Activated naive CD8-positive, alpha-beta T cell treated with anti-CD3 and anti-CD28 coated beads, Interleukin-2, amount 10 ng/mL, durations not matched to agents 7 days and 5 days (primary cell): ENCODE data around the gene DUT. TPM values are rescaled to one million over a fixed set of nuclear protein-coding genes. Genes with fewer than 3 reads are reported as not detected.
"Not testable (repeated sequence)": the region's sequence is repeated elsewhere in the genome, so short reads cannot be mapped to it uniquely, and the experiment has no call there.

Experiments used
- ATAC-seq: fragments of 150-1000 bp; cut with Tn5 transposase; one replicate; pipeline ENCODE4 v1.10.0; 2021; ENCODE audit warnings: low read depth, moderate library complexity
- POLR2A ChIA-PET: fragments of 350-600 bp; sonication (Branson Sonifier 250); formaldehyde crosslinking; loops from one replicate; lab custom pipeline; 2021; ENCODE audit warnings: antibody characterized with exemption; lab: Charles Lee
- DNase-seq: peaks from one replicate; pipeline ENCODE4 v3.0.0; 2021
- H3K27ac Mint-ChIP-seq: one replicate; pipeline ENCODE4 v1.8.0; 2022; ENCODE audit warnings: mild to moderate bottlenecking, mixed read lengths
- H3K27me3 Mint-ChIP-seq: one replicate; pipeline ENCODE4 v1.8.0; 2022; ENCODE audit warnings: mild to moderate bottlenecking, moderate library complexity, mixed read lengths
- H3K36me3 Mint-ChIP-seq: one replicate; pipeline ENCODE4 v1.8.0; 2021; ENCODE audit warnings: mild to moderate bottlenecking, mixed read lengths
- H3K4me1 Mint-ChIP-seq: one replicate; pipeline ENCODE4 v1.8.0; 2021; ENCODE audit warnings: mixed read lengths
- H3K4me3 Mint-ChIP-seq: one replicate; pipeline ENCODE4 v1.8.0; 2022; ENCODE audit warnings: mild to moderate bottlenecking, moderate library complexity, mixed read lengths
- H3K9me3 Mint-ChIP-seq: one replicate; pipeline ENCODE4 v1.8.0; 2021; ENCODE audit warnings: mixed read lengths
- total RNA-seq, 2 experiments: library from RNA; stranded (reverse); gene quantifications; one replicate each; pipeline ENCODE4 v1.2.3, GENCODE V29; 2021

DUT gene
- total RNA-seq, 2 experiments from 2014 or later: 255 to 262 TPM

- DNase-seq: no peak
- Mint-ChIP-seq H3K27ac (no peak overlapping the region), H3K4me1 (no peaks in the 10 kb centered on the region), H3K4me3 (no peak overlapping the region), H3K36me3 (no peaks in the 10 kb centered on the region), H3K9me3 (no peaks in the 10 kb centered on the region), H3K27me3 (no peaks in the 10 kb centered on the region)
- POLR2A ChIA-PET: interaction anchor here (0.7 kb wide), 1 partner anchor 34 kb away, joined by 3 read pairs; no protein-coding TSS in a partner anchor
- ATAC-seq: no peak
Observed at GRCh38 chr15:48309740-48310139, 21.5 kb upstream of the DUT start.

- POLR2A ChIA-PET: no interaction called here
Observed at GRCh38 chr15:48313216-48313615, 18.0 kb upstream of the DUT start.

GRCh38 chr15:48315041-48315440, 16.2 kb upstream of the DUT start:
- no peaks in the 10 kb centered on the region for H3K27me3 Mint-ChIP-seq
- H3K4me3 Mint-ChIP-seq: no peak overlapping the region
- no peaks in the 10 kb centered on the region for H3K4me1 Mint-ChIP-seq
- H3K36me3 Mint-ChIP-seq: no peaks in the 10 kb centered on the region
- H3K9me3 Mint-ChIP-seq: no peaks in the 10 kb centered on the region
- no peak for ATAC-seq
- DNase-seq: no peak
- no peak overlapping the region for H3K27ac Mint-ChIP-seq
- POLR2A ChIA-PET: no interaction called here

More at GRCh38 chr15:48313216-48313615, 18.0 kb upstream of the DUT start:
- Mint-ChIP-seq H3K4me3 (no peak overlapping the region), H3K27ac (no peak overlapping the region), H3K27me3 (no peaks in the 10 kb centered on the region), H3K36me3 (no peaks in the 10 kb centered on the region), H3K9me3 (no peaks in the 10 kb centered on the region), H3K4me1 (no peaks in the 10 kb centered on the region)
- ATAC-seq (no peak), DNase-seq (no peak)

GRCh38 chr15:48317221-48317620, 14.0 kb upstream of the DUT start:
- ATAC-seq (no peak), DNase-seq (no peak)
- POLR2A ChIA-PET: no interaction called here
- no peak overlapping the region for H3K4me3 Mint-ChIP-seq
- peaks cover 4% of the 10 kb centered on the region for H3K27me3 Mint-ChIP-seq
- H3K36me3 Mint-ChIP-seq: no peaks in the 10 kb centered on the region
- no peaks in the 10 kb centered on the region for H3K9me3 Mint-ChIP-seq
- H3K27ac Mint-ChIP-seq: no peak overlapping the region
- no peaks in the 10 kb centered on the region for H3K4me1 Mint-ChIP-seq

GRCh38 chr15:48318131-48318530, 13.1 kb upstream of the DUT start:
- DNase-seq: no peak
- peaks cover 4% of the 10 kb centered on the region for H3K27me3 Mint-ChIP-seq
- H3K4me1 Mint-ChIP-seq: no peaks in the 10 kb centered on the region
- POLR2A ChIA-PET: no interaction called here
- no peak overlapping the region for H3K4me3 Mint-ChIP-seq
- ATAC-seq: no peak
- no peak overlapping the region for H3K27ac Mint-ChIP-seq
- H3K36me3 Mint-ChIP-seq: no peaks in the 10 kb centered on the region
- H3K9me3 Mint-ChIP-seq: no peaks in the 10 kb centered on the region

- ATAC-seq (no peak), DNase-seq (no peak)
- H3K4me3 Mint-ChIP-seq: no peak overlapping the region
- POLR2A ChIA-PET: no interaction called here
- H3K9me3 Mint-ChIP-seq: no peaks in the 10 kb centered on the region
- peaks cover 9% of the 10 kb centered on the region for H3K36me3 Mint-ChIP-seq
- H3K27me3 Mint-ChIP-seq: peaks cover 5% of the 10 kb centered on the region
- H3K4me1 Mint-ChIP-seq: peaks cover 1% of the 10 kb centered on the region
- no peak overlapping the region for H3K27ac Mint-ChIP-seq
Observed at GRCh38 chr15:48323294-48323693, 7.9 kb upstream of the DUT start.

GRCh38 chr15:48324949-48325348, 6.3 kb upstream of the DUT start:
- POLR2A ChIA-PET: no interaction called here
- peaks cover 5% of the 10 kb centered on the region for H3K27me3 Mint-ChIP-seq
- H3K27ac Mint-ChIP-seq: no peak overlapping the region
- no peak for ATAC-seq
- no peaks in the 10 kb centered on the region for H3K9me3 Mint-ChIP-seq
- no peak overlapping the region for H3K4me3 Mint-ChIP-seq
- peaks cover 1% of the 10 kb centered on the region for H3K4me1 Mint-ChIP-seq
- no peak for DNase-seq
- H3K36me3 Mint-ChIP-seq: peaks cover 10% of the 10 kb centered on the region

- Mint-ChIP-seq H3K36me3 (peaks cover 10% of the 10 kb centered on the region), H3K4me1 (peaks cover 5% of the 10 kb centered on the region), H3K4me3 (no peak overlapping the region), H3K9me3 (no peaks in the 10 kb centered on the region), H3K27me3 (peaks cover 5% of the 10 kb centered on the region), H3K27ac (no peak overlapping the region)
- DNase-seq: no peak
- no peak for ATAC-seq
- POLR2A ChIA-PET: no interaction called here
Observed at GRCh38 chr15:48325400-48325799, 5.8 kb upstream of the DUT start.

- H3K27ac Mint-ChIP-seq, POLR2A ChIA-PET, H3K4me3 Mint-ChIP-seq, DNase-seq, ATAC-seq, H3K4me1 Mint-ChIP-seq, H3K27me3 Mint-ChIP-seq, H3K9me3 Mint-ChIP-seq: not testable (repeated sequence)
- peaks cover 10% of the 10 kb centered on the region for H3K36me3 Mint-ChIP-seq
Observed at GRCh38 chr15:48326180-48326579, 5.0 kb upstream of the DUT start.

GRCh38 chr15:48330105-48330785, 984 bp upstream of the DUT start:
- POLR2A ChIA-PET: interaction anchor here (0.7 kb wide), 1 partner anchor 153 kb away, joined by 3 read pairs; no protein-coding TSS in a partner anchor
- DNase-seq (no peak), ATAC-seq (no peak)
- Mint-ChIP-seq H3K27me3 (peaks cover under 1% of the 10 kb centered on the region), H3K4me1 (peaks cover 27% of the 10 kb centered on the region), H3K36me3 (peaks cover 19% of the 10 kb centered on the region), H3K4me3 (peak overlapping the region; percentile 100), H3K9me3 (no peaks in the 10 kb centered on the region), H3K27ac (peak overlapping the region; percentile 100)

GRCh38 chr15:48331796-48332641, 790 bp downstream of the DUT start:
- ATAC-seq (peak; percentile 62), DNase-seq (peak; percentile 83)
- Mint-ChIP-seq H3K27me3 (no peaks in the 10 kb centered on the region), H3K36me3 (peaks cover 19% of the 10 kb centered on the region), H3K4me1 (peaks cover 41% of the 10 kb centered on the region), H3K27ac (peak overlapping the region; percentile 95), H3K4me3 (peak overlapping the region; percentile 100), H3K9me3 (no peaks in the 10 kb centered on the region)
- POLR2A ChIA-PET: interaction anchor here (0.6 to 1.7 kb wide), 5 partner anchors 9 to 1871 kb away, joined by 4 to 9 read pairs (median 5); partner anchors contain the start of genes CEP152 and MYEF2

- POLR2A ChIA-PET: interaction anchor here (1.2 to 1.7 kb wide), 4 partner anchors 9 to 478 kb away, joined by 4 to 9 read pairs (median 6); partner anchors contain the start of genes CEP152 and MYEF2
- H3K9me3 Mint-ChIP-seq: no peaks in the 10 kb centered on the region
- ATAC-seq (no peak), DNase-seq (no peak)
- H3K4me1 Mint-ChIP-seq: peaks cover 43% of the 10 kb centered on the region
- H3K27me3 Mint-ChIP-seq: no peaks in the 10 kb centered on the region
- H3K4me3 Mint-ChIP-seq: peak overlapping the region; percentile 100
- H3K36me3 Mint-ChIP-seq: peaks cover 16% of the 10 kb centered on the region
- peak overlapping the region; percentile 95 for H3K27ac Mint-ChIP-seq
Observed at GRCh38 chr15:48332642-48333034, 1.4 kb downstream of the DUT start.

GRCh38 chr15:48333540-48333939, 2.3 kb downstream of the DUT start:
- Mint-ChIP-seq H3K4me1 (peaks cover 45% of the 10 kb centered on the region), H3K4me3 (peak overlapping the region; percentile 100), H3K27ac (peak overlapping the region; percentile 31), H3K27me3 (no peaks in the 10 kb centered on the region), H3K36me3 (peaks cover 14% of the 10 kb centered on the region), H3K9me3 (no peaks in the 10 kb centered on the region)
- POLR2A ChIA-PET: no interaction called here
- ATAC-seq: no peak
- no peak for DNase-seq
